ENCODE results near the gene GPRIN2.

The GPRIN2 gene

DNA sequence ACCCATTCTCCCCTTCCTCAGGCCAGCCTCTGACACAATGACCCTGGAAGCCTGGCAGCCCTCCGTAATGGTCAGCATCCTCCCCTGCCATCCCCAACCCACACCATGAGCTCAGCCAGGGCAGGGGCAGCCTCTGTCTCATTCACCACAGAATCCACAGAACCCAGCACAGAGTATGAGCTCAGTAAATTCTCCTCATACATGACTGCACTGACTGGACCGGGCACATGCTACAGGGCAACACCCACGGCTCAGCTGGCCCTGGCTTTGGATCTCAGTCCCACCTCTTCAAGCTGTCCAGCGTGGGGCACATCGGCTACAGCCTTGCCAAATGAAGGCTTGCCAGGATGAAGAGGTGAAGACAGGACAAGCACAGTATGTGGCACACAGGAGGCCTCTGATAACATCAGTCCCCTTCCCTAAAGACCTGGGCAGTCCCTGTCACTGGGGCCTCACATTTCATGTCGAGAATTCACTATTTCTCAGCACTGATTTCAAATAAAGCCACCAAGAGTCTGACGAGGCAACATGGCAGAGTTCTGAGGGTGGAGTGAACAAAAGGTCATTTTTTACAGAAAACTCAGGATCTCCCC, 7.9 kb downstream of the GPRIN2 start:
- DNase-seq (ENCODE audit: low read depth), result no peak

GRCh38 chr10:46547541-46548497, 8.6 kb downstream of the GPRIN2 start:
- no peak for DNase-seq (ENCODE audit: low read depth)

DNA sequence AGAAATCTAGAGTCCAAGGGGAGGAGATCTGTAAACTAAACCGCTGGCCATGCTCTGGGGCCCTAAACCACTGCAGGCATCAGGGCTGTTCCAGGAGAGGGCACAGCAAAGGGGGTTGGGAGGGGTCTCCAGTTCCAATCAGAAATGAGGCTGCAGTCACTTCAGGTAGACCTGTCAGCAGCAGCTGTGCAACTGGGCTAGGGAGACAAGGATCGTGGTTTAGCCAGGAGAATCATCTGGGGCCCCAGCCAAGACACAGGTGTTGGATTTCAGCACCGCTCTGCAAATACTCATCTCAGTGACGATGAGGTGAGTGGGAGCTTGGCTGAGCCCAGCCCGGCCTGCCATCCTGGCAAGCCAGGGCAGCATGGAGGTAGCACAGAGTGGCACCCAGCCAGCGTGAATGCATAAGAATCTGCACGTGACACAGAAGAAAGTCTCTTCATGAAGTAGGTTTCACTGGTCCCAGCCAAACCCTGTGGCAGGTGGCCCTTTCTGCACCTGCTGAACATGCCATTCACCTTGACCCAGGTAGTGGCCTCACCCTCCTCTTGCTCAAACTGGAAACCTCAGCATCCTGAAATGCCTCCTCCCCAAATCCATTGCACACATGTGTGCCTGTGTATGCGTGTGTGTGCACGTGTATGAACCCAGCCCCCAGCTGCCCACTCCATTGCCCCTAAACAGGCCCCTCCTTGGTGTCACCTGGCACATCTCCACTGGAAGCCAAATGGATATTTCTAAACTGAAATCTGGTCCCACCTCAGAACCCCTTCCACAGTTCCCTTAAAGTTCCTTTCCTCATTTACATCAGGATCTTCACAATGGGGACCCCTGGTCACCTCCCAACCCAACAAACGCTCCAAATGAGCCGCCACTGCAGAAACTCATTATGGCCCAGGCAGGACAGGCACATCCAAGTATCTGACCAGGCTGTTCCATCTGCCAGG, 9.6 kb downstream of the GPRIN2 start:
- DNase-seq (ENCODE audit: low read depth), result no peak

DNA sequence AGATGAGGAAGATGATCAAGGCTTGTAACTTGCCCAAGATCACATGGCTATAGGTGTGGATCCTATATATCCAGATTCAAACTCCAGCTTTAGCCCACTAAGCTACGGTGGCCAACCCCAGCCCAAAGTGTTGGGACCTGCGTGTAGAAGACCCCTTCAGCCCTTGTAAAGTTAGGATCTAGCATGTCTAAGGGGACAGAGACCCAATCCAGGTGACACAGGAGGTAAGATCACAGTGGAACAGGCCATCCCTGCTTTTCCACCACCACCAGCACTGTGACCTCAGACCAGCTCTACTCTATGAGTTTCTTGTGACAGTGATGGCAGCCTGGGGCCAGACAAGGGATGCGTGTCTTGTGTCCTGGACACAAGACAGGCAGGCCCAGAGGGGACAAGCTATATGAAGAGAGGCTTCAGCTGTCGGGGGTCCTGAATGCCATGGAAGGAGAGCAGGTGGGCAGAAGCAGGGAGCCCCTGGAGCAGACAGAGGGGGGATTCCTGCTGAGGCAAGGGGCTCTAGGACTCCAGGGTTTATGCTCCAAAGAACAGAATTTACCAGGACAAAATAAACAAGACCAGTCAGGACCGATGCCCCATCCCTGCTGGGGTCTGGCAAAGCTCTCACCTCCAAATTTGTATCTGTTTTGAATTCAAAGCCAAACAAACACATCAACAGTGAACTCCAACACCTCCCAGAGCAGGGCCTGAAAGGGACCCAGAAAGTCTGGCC, 10.4 kb downstream of the GPRIN2 start:
- DNase-seq (ENCODE audit: low read depth), result no peak

GRCh38 chr10:46544989-46545791, 11.3 kb downstream of the GPRIN2 start:
- no peak for DNase-seq (ENCODE audit: low read depth)

GRCh38 chr10:46543466-46544377, 12.7 kb downstream of the GPRIN2 start:
- no peak for DNase-seq (ENCODE audit: low read depth)

- no peak for DNase-seq (ENCODE audit: low read depth)
Measured at GRCh38 chr10:46542567-46543465, 13.6 kb downstream of the GPRIN2 start.

DNA sequence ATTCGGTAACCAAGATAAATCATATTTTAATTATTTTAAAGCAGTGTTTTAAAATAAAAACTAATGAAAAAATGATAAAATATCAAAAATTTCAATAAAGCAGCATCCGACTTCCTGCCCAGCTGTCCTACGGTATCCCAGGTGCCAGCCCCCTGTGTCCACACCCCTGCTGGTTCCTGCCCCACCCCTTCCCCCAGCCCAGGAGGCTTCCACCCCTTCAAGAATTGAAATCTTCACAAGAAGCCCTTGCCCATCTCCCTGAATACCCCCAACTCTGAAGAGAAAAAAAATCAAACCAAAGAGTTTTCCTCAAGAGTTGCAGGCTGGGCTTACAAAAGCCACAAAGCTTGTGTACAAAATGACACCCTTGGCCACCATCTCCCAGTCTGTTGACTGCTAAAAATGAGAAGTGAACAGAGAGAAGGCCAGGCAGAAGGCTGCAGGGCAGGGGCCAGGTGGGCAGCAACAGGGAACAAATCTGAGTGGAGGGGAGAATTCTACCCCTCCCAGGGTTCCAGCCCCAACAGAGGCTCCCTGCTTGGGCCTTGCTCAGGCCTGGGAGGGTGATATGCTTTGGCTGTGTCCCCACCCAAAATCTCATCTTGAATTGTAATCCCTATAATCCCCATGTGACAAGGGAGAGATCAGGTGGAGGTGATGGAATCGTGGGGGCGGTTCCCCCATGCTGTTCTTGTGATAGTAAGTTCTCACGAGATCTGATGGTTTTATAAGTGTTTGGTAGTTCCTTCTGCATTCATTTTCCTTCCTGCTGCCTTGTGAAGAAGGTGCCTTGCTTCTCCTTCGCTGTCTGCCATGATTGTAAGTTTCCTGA, 14.5 kb downstream of the GPRIN2 start:
- no peak for DNase-seq (ENCODE audit: low read depth)

DNA sequence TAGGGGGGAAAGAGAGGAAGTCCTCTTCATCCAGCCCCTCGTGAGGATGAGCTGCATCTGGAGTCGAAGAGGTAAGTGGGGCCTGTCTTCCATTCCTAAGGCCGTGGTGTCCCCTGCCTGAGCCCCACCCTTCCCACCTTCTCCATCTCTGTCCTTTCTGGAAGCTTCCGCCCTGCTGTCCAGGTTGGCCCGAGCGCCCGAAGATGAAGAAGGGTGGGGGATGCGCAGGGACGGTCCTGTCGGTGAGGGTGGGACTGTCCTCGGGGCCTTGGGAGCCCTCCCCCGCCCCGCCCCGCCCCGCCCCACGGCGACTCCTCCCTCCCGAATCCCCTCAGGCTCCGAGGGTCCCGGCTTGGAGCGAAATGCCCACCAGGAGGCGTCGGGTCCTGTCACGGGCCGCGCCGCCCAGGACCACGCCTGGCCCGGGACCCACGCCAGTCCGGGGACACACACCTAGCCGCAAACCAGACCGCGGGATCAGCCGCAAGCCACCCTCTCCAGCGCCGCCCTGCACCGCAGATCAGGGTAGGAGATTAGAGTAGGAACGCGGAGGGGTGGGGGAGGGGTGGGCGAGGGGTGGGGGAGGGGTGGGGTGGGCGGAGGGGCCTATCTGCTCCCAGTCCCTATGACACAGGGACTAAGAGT, 15.3 kb downstream of the GPRIN2 start:
- no peak for DNase-seq (ENCODE audit: low read depth)

GRCh38 chr10:46540412-46541016, 15.9 kb downstream of the GPRIN2 start:
- no peak for DNase-seq (ENCODE audit: low read depth)

DNA sequence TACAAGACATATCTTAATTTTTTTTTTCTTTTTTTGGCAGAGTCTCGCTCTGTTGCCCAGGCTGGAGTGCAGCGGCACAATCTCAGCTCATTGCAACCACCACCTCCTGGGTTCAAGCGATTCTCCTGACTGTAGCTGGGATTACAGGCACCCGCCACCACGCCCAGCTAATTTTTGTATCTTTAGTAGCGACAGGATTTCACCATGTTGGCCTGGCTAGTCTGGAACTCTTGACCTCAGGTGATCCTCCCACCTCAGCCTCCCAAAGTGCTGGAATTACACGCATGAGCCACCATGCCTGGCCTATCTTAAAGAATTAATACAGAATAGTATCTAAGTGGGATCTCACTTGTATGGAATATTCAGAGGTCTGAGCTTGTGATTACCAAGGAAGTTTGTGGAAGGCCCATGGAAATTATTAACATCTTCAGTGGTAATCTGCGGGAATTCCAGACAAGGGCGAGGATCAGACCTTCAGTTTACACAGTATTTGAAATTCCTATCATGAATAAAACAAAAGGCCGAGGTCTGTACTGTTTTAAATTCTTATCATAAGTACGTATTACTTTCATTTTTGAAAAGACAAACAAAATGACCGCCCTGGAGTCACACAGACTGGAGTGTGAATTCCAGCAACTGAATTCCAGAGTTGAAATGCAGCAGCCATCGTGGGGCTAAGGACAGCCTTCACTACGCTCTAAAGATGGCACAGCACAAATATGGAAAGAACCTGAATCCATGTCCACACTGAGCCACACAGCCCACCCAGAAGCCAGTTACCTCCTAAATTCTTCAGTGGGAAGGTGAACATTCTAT, 16.7 kb downstream of the GPRIN2 start:
- no peak for DNase-seq (ENCODE audit: low read depth)

DNA sequence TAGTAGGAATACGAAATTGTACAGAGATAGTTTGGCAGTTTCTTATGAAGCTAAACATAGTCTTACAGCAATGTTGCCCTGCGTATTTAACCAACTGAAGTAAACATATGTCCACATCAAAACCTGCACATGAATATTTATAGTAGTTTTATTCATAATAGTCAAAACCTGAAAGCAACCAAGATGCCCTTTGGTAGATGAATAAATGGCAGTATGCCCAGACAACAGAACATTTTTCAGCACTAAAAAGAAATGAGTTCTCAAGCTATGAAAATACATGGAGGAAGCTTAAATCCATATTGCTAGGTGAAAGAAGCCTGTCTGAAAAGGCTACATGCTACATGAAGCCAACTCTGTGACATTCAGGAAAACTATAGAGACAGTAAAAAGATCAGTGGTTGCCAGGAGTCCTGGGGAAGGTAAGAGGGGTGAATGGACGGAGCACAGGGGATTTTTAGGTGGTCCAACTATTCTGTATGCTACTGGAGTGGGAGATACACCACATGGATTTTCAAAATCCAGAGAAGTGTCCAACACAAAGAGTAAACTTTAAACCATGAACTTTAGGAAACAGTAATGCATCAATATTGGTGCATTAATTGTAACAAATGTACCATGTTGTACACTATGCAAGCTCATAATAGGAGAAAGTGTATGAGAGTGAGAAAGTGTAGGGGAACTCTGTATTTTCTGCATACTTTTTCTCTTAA, 17.6 kb downstream of the GPRIN2 start:
- no peak for DNase-seq (ENCODE audit: low read depth)

- DNase-seq (ENCODE audit: low read depth), result no peak
Measured at GRCh38 chr10:46538155-46538554, 18.3 kb downstream of the GPRIN2 start.

DNA sequence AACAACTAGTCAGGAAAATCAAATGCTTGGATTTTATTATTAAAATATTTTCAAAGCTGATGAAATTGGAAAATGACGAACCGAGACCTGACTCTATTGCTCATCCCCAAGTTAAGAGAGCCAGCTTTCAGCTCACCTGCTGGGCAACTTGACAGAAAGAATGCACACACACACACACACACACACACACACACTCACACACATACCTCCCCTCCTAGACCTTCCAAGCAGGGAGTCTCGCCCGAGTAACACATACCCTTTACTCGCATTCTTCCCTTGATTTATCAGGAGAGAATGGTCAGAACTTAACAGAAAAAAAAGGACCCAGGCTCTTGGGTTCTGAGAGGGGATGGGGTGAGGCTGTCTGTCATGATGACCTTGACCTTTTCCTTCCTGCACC, 19.1 kb downstream of the GPRIN2 start:
- no peak for DNase-seq (ENCODE audit: low read depth)

GRCh38 chr10:46536781-46537180, 19.7 kb downstream of the GPRIN2 start:
- no peak for DNase-seq (ENCODE audit: low read depth)
